NT2/D1 (cell line): Measurements from ENCODE around the gene AKAP8L.
"Not testable (repeated sequence)": the region's sequence is repeated elsewhere in the genome, so short reads cannot be mapped to it uniquely, and the experiment has no call there.

Source experiments
- SUZ12 ChIP-seq: IDR thresholded peaks from 2 replicates; pipeline ENCODE4 v1.6.1; 2011; ENCODE audit not compliant: insufficient read length, insufficient read depth; ENCODE audit errors: extremely low read depth
- YY1 ChIP-seq: IDR thresholded peaks from 2 replicates; pipeline ENCODE4 v1.6.1; 2011; ENCODE audit not compliant: insufficient read length, insufficient read depth
- ZNF274 ChIP-seq: IDR thresholded peaks from 2 replicates; pipeline ENCODE4 v1.6.1; 2011; ENCODE audit warnings: mild to moderate bottlenecking, low read depth, low read length

- not testable (repeated sequence) for TF ChIP-seq ZNF274, YY1, SUZ12
Observed at GRCh38 chr19:15395251-15395650, 23.5 kb downstream of the AKAP8L start.
